ENCODE data around the gene ACSS1. TPM values are rescaled to one million over a fixed set of nuclear protein-coding genes. Genes with fewer than 3 reads are reported as not detected.

ACSS1 gene
- total RNA-seq, 1 experiment from 2014 or later: 2.3 TPM

DNA sequence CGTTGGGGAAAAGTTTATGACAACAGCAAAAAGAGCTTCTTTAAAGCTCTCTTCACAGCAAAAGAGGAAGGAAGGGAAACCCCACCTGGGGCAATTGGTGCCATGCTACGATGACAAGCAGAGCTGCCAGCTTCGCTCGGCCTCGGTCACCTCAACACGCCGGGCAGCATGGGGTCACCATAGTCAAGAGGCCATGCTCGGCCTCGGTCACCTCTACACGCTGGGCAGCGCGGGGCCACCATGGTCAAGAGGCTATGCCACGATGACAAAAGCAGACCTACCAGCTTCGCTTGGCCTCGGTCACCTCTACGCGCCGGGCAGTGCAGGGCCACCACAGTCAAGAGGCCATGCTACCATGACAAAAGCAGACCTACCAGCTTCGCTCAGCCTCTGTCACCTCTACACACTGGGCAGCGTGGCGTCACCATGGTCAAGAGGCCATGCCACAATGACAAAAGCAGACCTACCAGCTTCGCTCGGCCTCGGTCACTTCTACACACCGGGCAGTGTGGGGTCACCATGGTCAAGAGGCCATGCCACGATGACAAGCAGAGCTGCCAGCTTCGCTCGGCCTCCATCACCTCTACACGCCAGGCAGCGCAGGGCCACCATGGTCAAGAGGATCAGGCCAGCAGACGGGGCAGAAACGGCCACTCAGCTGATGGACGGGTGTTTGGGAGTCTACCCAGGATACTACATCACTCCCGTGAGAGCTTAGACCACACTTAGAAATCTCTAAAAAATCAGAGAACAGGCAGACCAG lies 77.5 kb downstream of the ACSS1 start:
- Histone ChIP-seq H3K4me2 (ENCODE audit: low read length) (no peak overlapping the region), H2AFZ (ENCODE audit: low read length) (no peak overlapping the region), H3K27ac (ENCODE audit: low read length) (no peak overlapping the region), H3K4me1 (ENCODE audit: insufficient read depth, low read length) (no peaks in the 10 kb centered on the region), H3K9me2 (replicated peaks; ENCODE audit: low read length) (no peaks in the 10 kb centered on the region), H4K20me1 (ENCODE audit: low read length) (no peaks in the 10 kb centered on the region), H3K9me3 (ENCODE audit: low read length) (no peaks in the 10 kb centered on the region), H3K27me3 (ENCODE audit: low read length) (no peaks in the 10 kb centered on the region), H3K79me2 (ENCODE audit: low read length) (peaks cover 15% of the 10 kb centered on the region), H3K9ac (ENCODE audit: low read length) (no peak overlapping the region), H3F3A (ENCODE audit: low read length, unreplicated experiment) (no peaks in the 10 kb centered on the region), H3K4me3 (ENCODE audit: low read length) (no peak overlapping the region), H3K36me3 (ENCODE audit: low read depth, low read length) (peaks cover 60% of the 10 kb centered on the region)
- BruUV-seq (replicated peaks): no TSS peak
- ATAC-seq (no peak), DNase-seq (no peak)
- POLR2A ChIA-PET (ENCODE audit: unreplicated experiment): no interaction called here
- CTCF ChIA-PET: interaction anchor here (0.7 kb wide), 1 partner anchor 199 kb away, joined by 3 read pairs; no protein-coding TSS in a partner anchor
- no peak for TF ChIP-seq EZH2phosphoT487 (IDR thresholded peaks at IDR 0.05; ENCODE audit: borderline replicate concordance, low read length)
- TF ChIP-seq, protein P1, sequence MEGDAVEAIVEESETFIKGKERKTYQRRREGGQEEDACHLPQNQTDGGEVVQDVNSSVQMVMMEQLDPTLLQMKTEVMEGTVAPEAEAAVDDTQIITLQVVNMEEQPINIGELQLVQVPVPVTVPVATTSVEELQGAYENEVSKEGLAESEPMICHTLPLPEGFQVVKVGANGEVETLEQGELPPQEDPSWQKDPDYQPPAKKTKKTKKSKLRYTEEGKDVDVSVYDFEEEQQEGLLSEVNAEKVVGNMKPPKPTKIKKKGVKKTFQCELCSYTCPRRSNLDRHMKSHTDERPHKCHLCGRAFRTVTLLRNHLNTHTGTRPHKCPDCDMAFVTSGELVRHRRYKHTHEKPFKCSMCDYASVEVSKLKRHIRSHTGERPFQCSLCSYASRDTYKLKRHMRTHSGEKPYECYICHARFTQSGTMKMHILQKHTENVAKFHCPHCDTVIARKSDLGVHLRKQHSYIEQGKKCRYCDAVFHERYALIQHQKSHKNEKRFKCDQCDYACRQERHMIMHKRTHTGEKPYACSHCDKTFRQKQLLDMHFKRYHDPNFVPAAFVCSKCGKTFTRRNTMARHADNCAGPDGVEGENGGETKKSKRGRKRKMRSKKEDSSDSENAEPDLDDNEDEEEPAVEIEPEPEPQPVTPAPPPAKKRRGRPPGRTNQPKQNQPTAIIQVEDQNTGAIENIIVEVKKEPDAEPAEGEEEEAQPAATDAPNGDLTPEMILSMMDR (conservative IDR thresholded peaks at IDR 0.05; ENCODE audit: low read depth, low read length): no peak
- TF ChIP-seq EZH2 (IDR thresholded peaks at IDR 0.05; ENCODE audit: low read length, unreplicated experiment): no peak
- intact Hi-C loops (cut with micrococcal nuclease): no loop called here

DNA sequence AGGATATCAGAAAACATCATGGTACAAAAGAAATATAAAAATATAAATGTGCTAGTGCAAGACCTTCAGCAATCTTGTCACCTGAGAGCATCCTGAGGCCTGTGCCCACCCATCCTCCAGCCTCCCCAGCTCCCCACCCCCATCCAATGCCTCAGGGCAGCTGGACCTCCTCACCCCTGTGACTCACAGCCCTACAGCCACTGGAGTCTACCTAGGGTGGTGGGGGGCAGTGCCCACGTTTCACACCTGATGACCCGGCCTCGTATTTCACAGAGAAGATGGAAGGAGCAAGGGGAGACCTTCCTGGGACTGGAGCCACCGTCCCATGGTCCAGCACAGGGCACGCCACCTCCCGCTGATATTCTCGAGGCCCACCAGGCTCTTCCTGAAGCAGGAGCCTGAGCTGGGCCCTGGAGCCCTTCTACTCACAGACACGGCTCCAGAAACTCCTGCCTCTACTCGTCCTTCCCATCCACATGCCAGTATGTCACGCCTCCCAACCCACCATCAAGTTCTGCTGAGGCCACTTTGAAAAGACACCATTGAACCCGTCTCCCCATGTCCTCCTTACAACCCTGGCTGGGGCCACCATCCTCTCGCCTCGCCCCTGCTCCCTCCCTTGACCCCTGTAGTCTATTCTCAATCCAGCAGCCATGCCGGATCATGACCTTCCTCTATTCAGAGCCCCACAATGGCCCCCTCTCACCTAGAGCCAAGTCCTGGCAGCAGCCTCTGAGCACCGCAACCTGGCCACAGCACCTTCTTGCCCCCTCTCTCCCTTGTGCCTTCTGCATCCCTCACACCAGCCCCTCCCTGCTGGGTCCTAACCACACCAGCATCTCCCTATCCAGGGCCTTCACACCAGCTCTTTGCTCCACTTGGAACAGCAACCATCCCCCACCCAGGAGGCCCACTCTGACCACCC lies 78.6 kb downstream of the ACSS1 start:
- no peaks in the 10 kb centered on the region for H3K27me3 ChIP-seq (ENCODE audit: low read length)
- H4K20me1 ChIP-seq (ENCODE audit: low read length): no peaks in the 10 kb centered on the region
- no peaks in the 10 kb centered on the region for H3K9me2 ChIP-seq (replicated peaks; ENCODE audit: low read length)
- no peaks in the 10 kb centered on the region for H3K4me1 ChIP-seq (ENCODE audit: insufficient read depth, low read length)
- ChIA-PET CTCF (no interaction called here), POLR2A (ENCODE audit: unreplicated experiment) (no interaction called here)
- intact Hi-C loops (cut with micrococcal nuclease): no loop called here
- no peak for DNase-seq
- BruUV-seq (replicated peaks): no TSS peak
- no peak overlapping the region for H3K9ac ChIP-seq (ENCODE audit: low read length)
- H3K9me3 ChIP-seq (ENCODE audit: low read length): no peaks in the 10 kb centered on the region
- TF ChIP-seq EZH2 (IDR thresholded peaks at IDR 0.05; ENCODE audit: low read length, unreplicated experiment) (no peak), EZH2phosphoT487 (IDR thresholded peaks at IDR 0.05; ENCODE audit: borderline replicate concordance, low read length) (no peak)
- TF ChIP-seq, protein P1 (conservative IDR thresholded peaks at IDR 0.05; ENCODE audit: low read depth, low read length): no peak
- H3K79me2 ChIP-seq (ENCODE audit: low read length): peaks cover 9% of the 10 kb centered on the region
- no peak overlapping the region for H3K4me2 ChIP-seq (ENCODE audit: low read length)
- no peak for ATAC-seq
- no peak overlapping the region for H3K4me3 ChIP-seq (ENCODE audit: low read length)
- H3K27ac ChIP-seq (ENCODE audit: low read length): no peak overlapping the region
- no peaks in the 10 kb centered on the region for H3F3A ChIP-seq (ENCODE audit: low read length, unreplicated experiment)
- H2AFZ ChIP-seq (ENCODE audit: low read length): no peak overlapping the region
- peaks cover 61% of the 10 kb centered on the region for H3K36me3 ChIP-seq (ENCODE audit: low read depth, low read length)
